Left hindlimb (tissue), 1 donor: ENCODE data around the gene FGF18.
A peak's percentile ranks its signal among the peaks of the same experiment; 100 is the strongest.
"Not testable (repeated sequence)": the region's sequence is repeated elsewhere in the genome, so short reads cannot be mapped to it uniquely, and the experiment has no call there.

Experiments used
- DNase-seq: peaks from one replicate; pipeline ENCODE4 v3.0.0-alpha.2; 2018

Gene FGF18

GRCh38 chr5:171418982-171419687 lies at the start of gene FGF18:
Gene FGF18, plus strand, starts transcription at chr5:171419647. Its CDS starts 553 bp downstream, at chr5:171420200.
- DNase-seq = peak; percentile 90

DNA sequence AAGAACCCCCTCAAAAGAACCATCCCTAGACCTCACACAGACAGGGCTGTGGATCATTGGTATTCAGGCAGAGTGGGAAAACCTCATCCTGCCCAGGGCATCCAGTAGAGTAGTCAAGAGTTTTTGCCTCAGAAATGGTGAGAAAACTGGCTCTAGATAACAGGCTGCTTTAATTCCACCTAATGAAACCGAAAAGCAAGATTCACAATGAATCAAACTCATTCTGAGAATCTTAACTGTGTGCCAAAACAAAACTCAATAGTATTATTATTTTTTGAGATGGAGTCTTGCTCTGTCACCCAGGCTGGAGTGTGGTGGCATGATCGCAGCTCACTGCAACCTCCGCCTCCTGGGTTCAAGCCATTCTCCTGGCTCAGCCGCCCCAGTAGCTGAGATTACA lies 49.5 kb upstream of the FGF18 start:
- no peak for DNase-seq

- DNase-seq = not testable (repeated sequence)
These were observed 48.6 kb upstream of the FGF18 start for GRCh38 chr5:171370881-171371280.

GRCh38 chr5:171371326-171371725 lies 48.1 kb upstream of the FGF18 start:
- no peak for DNase-seq

GRCh38 chr5:171379961-171380360 lies 39.5 kb upstream of the FGF18 start:
- DNase-seq = no peak

- not testable (repeated sequence) for DNase-seq
These were observed 35.0 kb upstream of the FGF18 start for GRCh38 chr5:171384416-171384815.

GRCh38 chr5:171384999-171385398 lies 34.4 kb upstream of the FGF18 start:
- DNase-seq = not testable (repeated sequence)

DNA sequence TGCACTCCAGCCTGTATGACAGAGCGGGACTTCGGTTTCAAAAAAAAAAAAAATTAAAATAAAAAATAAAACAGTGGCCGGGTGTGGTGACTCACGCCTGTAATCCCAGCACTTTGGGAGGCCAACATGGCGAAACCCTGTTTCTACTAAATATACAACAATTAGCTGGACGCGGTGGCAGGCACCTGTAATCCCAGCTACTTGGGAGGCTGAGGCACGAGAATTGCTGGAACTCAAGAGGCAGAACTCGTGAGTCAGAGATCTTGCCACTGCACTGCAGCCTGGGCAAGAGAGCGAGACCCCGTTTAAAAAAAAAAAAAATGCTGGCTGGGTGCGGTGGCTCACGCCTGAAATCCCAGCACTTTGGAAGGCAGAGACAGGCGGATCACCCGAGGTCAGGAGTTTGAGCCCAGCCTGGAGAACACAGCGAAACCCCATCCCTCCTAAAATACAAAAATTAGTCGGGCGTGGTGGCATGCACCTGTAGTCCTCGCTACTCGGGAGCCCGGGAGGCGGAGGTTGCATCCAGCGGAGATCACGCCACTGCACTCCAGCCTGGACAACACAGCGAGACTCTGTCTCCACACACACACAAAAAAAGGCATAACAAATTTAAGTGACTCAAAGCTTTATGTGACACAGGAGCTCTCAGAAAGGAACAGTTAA lies 33.3 kb upstream of the FGF18 start:
- DNase-seq = no peak

GRCh38 chr5:171386861-171387344 lies 32.5 kb upstream of the FGF18 start:
- no peak for DNase-seq

DNA sequence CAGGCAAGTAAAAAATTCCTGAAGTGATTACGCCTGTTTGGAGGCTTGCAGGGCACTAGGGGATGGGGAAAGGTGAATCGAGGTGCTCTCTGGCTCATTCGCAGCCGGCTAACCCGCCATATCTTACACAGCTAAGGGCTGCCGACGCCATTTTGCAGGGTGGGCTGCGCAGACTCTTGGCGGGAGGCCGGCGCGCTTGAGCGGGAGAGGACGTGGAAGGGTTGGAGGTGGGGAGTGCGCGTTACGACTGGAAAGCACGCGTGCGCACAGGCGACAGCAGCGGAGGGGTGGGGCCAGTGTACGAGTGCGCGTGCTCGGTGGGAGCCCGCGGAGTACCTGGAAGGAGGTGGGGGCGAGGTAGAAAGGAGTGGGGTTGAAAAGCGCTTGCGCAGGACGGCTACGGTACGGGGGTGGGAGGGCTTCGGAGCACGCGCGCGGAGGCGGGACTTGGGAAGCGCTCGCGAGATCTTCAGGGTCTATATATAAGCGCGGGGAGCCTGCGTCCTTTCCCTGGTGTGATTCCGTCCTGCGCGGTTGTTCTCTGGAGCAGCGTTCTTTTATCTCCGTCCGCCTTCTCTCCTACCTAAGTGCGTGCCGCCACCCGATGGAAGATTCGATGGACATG lies 32.0 kb upstream of the FGF18 start, which contains the start of gene NPM1:
Gene NPM1 (plus strand): TSS at position 505 of the 625 bp plus-strand sequence. CDS start 100 bp downstream, at position 605.
- peak; percentile 100 for DNase-seq

DNA sequence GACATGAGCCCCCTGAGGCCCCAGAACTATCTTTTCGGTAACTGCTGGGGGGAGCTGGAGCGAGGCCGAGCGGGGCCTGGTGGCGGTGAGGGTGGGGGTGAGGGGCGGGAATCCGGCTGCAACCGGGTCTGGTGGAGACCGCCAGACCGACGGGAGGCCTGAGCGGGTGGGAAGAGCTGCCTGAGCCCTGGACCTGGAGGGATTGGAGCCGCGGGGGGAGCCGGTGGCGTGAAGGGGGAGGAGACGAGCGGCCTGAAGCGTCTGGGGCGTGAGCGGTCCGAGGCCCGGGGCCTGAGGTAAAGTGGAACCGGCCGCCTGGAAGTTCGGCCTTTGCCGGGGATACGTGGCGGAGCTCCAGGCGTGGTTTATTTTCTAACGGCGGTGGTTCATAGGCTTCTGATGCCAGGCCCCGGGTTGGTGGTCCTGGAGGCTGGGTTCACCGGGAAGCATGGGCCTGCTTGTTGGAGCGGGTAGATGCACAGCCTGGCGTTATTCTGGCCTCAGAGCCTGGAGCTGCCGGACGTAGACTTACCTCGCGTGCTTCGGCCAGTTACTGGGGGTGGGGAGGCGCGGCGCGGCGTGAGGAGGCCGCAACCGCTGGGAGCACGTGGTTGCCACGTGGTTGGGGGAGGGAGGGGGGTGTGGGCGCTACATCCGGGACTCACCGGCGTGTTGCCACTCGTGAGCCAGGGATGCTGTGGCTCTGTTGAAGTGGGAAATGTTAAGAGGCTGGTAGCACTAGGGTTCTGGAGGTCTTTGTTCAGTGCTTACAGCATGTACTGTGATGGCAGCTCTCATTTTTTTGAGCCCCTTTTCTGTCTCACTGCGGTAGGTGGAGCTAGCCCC lies 31.3 kb upstream of the FGF18 start:
- DNase-seq = peak; percentile 86

GRCh38 chr5:171388816-171389168 lies 30.7 kb upstream of the FGF18 start:
- DNase-seq = no peak

GRCh38 chr5:171390883-171391677 lies 28.4 kb upstream of the FGF18 start:
- no peak for DNase-seq

DNA sequence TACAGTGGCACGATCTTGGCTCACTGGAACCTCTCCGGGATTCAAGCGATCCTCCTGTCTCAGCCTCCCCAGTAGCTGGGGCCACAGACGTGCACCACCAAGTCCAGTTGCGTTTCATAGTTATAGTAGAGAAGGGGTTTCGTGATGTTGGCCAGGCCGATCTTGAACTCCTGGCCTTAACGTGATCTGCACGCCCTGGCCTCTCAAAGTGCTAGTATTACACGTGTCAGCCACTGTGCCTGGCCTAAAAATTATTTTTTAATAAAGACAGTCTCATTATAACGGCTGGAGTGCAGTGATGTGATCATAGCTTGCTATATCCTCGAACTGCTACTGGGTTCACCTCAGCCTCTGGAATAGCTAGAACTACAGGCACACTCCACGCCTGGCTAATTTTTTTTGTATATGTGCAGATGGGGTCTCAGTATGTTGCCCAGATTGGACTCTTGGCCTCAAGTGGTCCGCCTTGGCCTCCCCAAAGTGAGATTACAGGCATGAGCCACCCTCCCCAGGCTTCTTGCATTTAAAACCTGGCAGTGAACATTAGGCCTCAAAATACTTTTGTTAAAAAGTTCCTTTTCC lies 27.4 kb upstream of the FGF18 start:
- DNase-seq = no peak

- no peak for DNase-seq
These were observed 26.8 kb upstream of the FGF18 start for GRCh38 chr5:171392585-171393159.

- DNase-seq = no peak
These were observed 24.4 kb upstream of the FGF18 start for GRCh38 chr5:171395042-171395441.

- not testable (repeated sequence) for DNase-seq
These were observed 22.9 kb upstream of the FGF18 start for GRCh38 chr5:171396583-171396982.

GRCh38 chr5:171397190-171397589 lies 22.3 kb upstream of the FGF18 start:
- DNase-seq = no peak

GRCh38 chr5:171397599-171397998 lies 21.8 kb upstream of the FGF18 start:
- no peak for DNase-seq

DNA sequence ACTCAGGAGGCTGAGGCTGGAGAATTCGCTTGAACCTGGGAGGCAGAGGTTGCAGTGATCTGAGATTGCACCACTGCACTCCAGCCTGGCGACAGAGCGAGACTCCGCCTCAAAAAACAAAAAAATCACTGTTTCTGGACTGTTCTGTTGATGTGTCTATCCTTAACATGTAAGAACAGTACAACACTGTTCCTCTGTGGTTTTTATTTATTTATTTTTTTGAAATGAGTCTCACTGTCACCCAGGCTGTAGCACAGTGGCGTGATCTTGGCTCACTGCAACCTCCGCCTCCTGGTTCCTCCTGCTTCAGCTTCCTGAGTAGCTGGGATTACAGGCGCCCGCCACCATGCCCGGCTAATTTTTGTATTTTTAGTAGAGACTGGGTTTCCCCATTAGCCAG lies 20.8 kb upstream of the FGF18 start:
- DNase-seq = not testable (repeated sequence)

DNA sequence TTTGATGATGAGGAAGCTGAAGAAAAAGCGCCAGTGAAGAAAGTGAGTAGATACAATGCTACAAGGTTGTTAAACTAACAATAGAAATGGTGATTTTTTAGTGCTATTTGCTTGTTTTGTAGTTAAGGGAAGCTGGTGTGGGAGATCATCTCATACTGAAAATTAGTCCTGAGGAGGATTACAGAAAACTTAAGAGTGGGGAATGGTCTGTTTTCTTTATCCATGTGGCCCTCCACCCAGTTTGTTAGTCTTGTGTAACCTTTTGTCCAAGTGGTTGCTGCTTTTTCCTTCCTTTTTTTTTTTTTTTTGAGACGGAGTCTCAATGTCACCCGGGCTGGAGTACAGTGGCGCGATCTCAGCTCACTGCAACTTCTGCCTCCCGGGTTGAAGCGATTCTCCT lies 19.3 kb upstream of the FGF18 start:
- DNase-seq = no peak
